D341Med (cell line): Measurements from ENCODE around the gene NEGR1.
"Not testable (repeated sequence)": the region's sequence is repeated elsewhere in the genome, so short reads cannot be mapped to it uniquely, and the experiment has no call there.

Experiments used
- DNase-seq: peaks from one replicate; pipeline ENCODE4 v3.0.0; 2012; ENCODE audit warnings: low spot score

The NEGR1 gene

GRCh38 chr1:72282271-72283021 is at the start of gene NEGR1:
Gene NEGR1, minus strand, starts transcription at chr1:72282539.
- peak; percentile 84 for DNase-seq

GRCh38 chr1:72326494-72326893 is 44.2 kb upstream of the NEGR1 start:
- no peak for DNase-seq

DNA sequence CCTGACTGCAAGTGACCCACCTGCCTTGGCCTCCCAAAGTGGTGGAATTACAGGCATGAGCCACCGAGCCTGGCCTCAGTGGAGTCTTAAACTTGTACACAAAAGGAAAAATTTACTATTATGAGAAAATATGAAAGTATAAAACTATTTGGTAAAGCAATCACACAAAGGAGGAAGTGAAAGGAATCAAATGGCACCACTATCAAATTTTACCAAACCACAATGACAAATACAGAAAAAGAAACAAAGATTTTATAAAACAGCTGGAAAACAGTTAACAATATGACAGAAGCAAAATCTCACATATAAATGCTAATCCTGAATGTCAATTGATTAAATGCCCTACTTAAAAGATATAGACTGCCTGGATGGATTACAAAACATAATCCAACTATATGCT is 42.1 kb upstream of the NEGR1 start:
- DNase-seq: no peak

DNA sequence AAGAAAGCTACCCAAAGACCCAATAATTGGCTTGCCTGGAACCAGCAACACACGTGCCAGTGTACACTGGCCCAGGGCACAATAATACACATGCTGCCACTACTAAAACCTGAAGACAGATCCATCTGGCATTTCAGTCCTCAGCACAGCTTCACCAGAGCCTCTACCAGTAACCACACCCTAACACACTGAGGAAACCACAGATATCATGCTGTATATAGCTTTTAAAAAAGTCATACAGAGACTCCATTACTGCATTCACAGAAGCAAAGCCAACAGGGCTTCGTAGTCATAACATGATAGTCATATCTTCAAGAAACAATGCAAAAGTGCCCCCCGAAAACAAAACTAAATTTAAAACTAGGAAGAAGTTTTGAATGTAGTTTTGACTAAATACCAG is 40.6 kb upstream of the NEGR1 start:
- DNase-seq: no peak

DNA sequence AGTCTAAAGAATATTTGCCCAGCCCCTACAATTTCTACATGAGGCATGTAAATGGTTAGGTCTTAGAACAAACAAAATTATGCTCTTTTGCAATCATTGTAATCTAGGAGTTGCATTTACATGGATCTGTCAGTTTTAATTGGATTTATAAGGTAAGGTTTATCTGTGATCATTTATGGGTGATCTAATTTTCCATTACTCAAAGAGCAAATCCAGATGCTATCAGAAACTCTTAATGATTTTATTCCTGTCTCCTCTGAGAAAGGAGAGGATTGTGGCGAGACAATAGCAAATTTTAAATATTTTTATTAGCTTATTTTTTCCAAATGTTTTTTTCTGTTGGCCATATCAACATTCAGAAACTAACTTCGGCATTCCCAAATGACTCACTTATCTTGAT is 14.2 kb upstream of the NEGR1 start:
- no peak for DNase-seq

GRCh38 chr1:72288886-72289285 is 6.5 kb upstream of the NEGR1 start:
- DNase-seq: no peak

- no peak for DNase-seq
Measured at GRCh38 chr1:72286401-72286800, 4.1 kb upstream of the NEGR1 start.

DNA sequence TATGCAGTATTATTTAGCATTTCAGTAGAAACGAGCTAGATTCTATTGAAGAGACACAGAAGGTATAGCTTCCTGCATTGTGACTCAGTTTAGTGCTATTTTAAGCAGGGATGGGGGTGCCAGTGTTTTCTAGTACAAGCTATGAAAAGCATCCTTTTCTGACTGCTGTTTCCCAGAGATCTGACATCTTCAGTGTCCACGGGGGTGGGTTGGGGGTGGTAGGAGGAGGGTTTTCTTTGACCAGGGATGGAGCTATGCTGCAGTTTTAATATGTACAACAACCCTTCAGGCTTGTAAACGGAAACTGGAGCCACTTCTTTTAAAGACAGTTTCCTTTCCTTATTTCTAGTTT is 2.7 kb upstream of the NEGR1 start:
- no peak for DNase-seq

GRCh38 chr1:72284348-72285073 is 2.2 kb upstream of the NEGR1 start:
- peak; percentile 64 for DNase-seq

- no peak for DNase-seq
Measured at GRCh38 chr1:72284084-72284347, 1.7 kb upstream of the NEGR1 start.

- peak; percentile 80 for DNase-seq
Measured at GRCh38 chr1:72283307-72284083, 1.2 kb upstream of the NEGR1 start.

GRCh38 chr1:72283022-72283306 is 625 bp upstream of the NEGR1 start:
- no peak for DNase-seq

- DNase-seq: peak; percentile 18
Measured at GRCh38 chr1:72281637-72282270, 585 bp downstream of the NEGR1 start.

GRCh38 chr1:72281144-72281543 is 1.2 kb downstream of the NEGR1 start:
- DNase-seq: no peak

DNA sequence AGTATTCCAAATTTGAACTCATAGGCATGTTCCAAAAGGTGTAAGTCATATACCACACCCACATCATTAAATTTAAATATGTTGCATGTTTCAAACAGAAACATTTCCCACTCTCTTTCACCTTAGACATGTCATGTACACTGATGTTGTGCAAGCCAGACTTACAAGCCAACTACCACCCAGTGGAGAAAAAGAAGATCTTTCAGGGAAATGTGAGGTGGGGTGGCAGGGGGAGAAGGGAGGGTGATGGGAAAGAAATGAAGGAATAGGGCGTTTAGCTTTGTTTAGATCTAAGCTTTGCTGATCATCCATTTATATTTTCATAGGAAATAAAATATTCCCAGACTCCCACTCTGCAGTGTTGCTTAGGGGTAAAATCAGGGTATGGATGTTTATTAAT is 1.6 kb downstream of the NEGR1 start:
- DNase-seq: peak; percentile 22

- no peak for DNase-seq
Measured at GRCh38 chr1:72280131-72280530, 2.2 kb downstream of the NEGR1 start.

DNA sequence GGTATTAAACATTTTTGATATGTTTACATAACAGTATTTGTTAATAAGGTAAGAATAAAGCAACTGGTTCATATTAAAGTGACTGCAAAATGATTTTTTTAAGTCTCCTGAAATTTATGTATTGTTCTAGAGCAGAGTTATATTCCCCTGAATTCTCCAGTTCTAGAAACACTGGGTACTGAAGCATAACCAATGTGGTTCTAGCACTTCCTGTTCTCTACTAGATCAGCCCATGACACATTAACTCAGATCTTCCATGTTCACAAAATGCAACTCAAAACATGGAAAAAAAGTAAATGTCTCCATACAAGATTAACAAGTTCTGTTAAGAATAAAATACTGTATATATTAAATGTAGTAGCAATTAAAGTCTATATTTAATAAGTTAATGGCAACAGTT is 3.9 kb downstream of the NEGR1 start:
- DNase-seq: no peak

GRCh38 chr1:72271555-72272085 is 10.7 kb downstream of the NEGR1 start:
- no peak for DNase-seq

DNA sequence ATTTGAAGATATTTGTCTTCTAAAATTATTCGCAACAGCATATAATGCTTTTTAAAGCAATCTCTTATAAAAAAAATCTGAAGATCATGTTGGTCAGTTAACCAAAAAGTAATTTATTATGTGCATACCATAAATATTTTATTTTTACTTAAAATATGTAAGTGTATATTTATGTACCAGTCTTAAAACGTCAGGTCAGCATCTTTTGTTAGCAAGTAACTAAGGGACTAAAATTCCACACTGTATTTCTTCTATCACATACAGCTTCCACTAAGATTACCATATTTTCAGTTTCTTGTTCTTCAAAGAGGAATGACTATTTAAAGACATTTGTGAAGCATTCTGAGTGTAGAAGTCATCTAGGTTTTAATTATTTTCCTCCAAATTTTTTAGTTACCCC is 19.6 kb downstream of the NEGR1 start:
- no peak for DNase-seq

DNA sequence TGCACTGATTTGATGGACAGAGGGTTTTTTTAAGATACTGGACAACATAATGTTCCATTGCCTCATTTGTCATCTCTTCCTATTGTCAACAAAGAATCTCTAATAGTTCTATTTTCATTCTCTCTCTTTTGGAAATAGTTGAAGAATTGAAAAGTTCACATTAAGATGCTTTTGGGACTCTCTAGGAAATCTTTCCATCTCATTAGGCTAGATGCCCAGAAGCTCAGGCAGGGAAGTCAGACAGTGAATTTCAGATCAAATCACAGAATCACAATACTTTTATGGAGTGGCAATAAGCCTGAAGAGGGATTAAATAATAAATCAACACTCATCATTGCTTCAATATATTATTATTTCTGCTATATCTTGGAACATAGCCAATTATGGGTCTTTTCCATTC is 29.2 kb downstream of the NEGR1 start:
- no peak for DNase-seq

DNA sequence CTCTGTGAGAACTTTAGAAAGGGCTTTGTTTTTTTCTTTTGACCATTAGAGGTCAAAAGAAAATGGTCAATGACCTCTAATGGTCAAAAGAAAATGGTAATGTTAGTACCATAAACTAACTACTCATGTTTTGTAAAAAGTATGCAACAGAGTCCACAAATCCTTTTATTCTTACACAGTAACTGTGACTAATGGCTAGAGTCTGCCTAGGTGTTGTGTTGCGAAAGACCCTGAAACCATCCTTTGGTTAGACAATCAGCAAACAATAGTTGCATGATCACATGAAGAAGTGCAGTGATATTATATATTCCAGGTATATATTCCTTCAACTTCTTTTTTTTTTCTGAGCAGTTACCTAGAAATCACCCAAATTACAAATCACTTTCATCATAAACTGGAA is 40.9 kb downstream of the NEGR1 start:
- no peak for DNase-seq

DNA sequence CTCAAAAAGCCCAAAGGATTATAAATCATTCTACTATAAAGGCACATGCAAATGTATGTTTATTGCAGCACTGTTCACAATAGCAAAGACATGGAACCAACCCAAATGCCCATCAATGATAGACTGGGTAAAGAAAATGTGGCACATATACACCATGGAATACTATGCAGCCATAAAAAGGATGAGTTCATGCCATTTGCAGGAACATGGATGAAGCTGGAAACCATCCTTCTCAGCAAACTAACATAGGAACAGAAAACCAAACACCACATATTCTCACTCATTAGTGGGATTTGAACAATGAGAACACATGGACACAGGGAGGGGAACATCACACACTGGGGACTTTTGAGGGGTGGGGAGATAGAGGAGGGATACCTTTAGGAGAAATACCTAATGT is 46.4 kb downstream of the NEGR1 start:
- not testable (repeated sequence) for DNase-seq

DNA sequence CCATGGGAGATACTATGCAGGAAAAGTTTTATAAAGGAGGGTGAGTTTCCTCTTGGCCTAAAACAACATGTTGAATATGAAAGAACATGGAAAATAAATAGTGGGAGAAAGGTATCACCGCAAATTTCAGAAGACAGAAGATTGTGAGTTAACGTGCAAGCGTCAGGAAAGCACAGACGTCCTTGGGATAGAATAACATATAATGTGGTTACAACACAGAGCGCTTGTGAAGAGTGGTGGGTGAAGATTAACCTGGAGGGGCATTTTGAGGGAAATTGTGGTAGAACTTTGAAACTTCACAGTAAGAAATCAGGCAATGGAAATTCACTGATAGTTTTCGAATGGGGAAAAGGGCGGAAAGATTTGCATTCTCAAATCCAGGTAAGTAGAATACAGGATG is 47.3 kb downstream of the NEGR1 start:
- no peak for DNase-seq
